Muscle of leg (tissue), 9 donors: ENCODE measurements around the gene RHOBTB1. TPM values are rescaled to one million over a fixed set of nuclear protein-coding genes. Genes with fewer than 3 reads are reported as not detected.

Experiments used
- polyA plus RNA-seq, 8 donors: library from polyadenylated mRNA; unstranded; fragments of 120-200 nt; gene quantifications; one replicate each; pipeline versions ENCODE4 v1.2.1 to v1.2.3, GENCODE V29; 2013; ENCODE audit warnings: inconsistent platforms in 1 of 8, low replicate concordance in 1 of 8; ENCODE audit not compliant: insufficient read length in 8 of 8, insufficient read depth in 1 of 8
- total RNA-seq: library from RNA; stranded (reverse); fragments of 120-200 nt; gene quantifications from one replicate; pipeline ENCODE4 v1.2.4, GENCODE V29; 2013

Gene RHOBTB1
- total and polyA plus RNA-seq, 9 donors, result 18.0 to 31.9 (median 22.0) TPM

Other genes with a start within 250 kb of the RHOBTB1 start
- gene CDK1, start 165.7 kb downstream of the RHOBTB1 start, total RNA-seq, result 30.9 TPM
- 10 to 100 TPM; 33.1 to 54.8 (median 41.1) TPM for gene CDK1, start 165.7 kb downstream of the RHOBTB1 start, polyA plus RNA-seq